SK-N-SH treated with all-trans-retinoic acid at 6 μM for 48 hours (cell line): ENCODE measurements around the gene KLK4.
"Not testable (repeated sequence)": the region's sequence is repeated elsewhere in the genome, so short reads cannot be mapped to it uniquely, and the experiment has no call there.

Experiments used
- ATAC-seq: fragments of 200-7000 bp; cut with Tn5 transposase; 3 replicates; pipeline ENCODE4 v1.9.1; 2020; ENCODE audit warnings: mild to moderate bottlenecking, moderate library complexity
- ARNTL ChIP-seq: fragments of 450-650 bp; formaldehyde crosslinking; IDR thresholded peaks from 2 replicates; pipeline ENCODE4 v1.5.0; 2020; ENCODE audit warnings: low read depth, mild to moderate bottlenecking, moderate library complexity, borderline replicate concordance
- BACH2 ChIP-seq: fragments of 250-450 bp; sonication (Bioruptor Pico); IDR thresholded peaks from 2 replicates; pipeline ENCODE4 v1.9.0; 2021; ENCODE audit warnings: mild to moderate bottlenecking, borderline replicate concordance
- CSDC2 ChIP-seq: fragments of 250-450 bp; sonication (Bioruptor Pico); IDR thresholded peaks from 2 replicates; pipeline ENCODE4 v1.5.0; 2020; ENCODE audit warnings: mild to moderate bottlenecking, moderate library complexity
- ESRRG ChIP-seq: fragments of 250-450 bp; sonication (Bioruptor Pico); IDR thresholded peaks from 2 replicates; pipeline ENCODE4 v1.6.1; 2021; ENCODE audit warnings: mild to moderate bottlenecking
- GLIS3 ChIP-seq: fragments of 250-450 bp; sonication (Bioruptor Pico); IDR thresholded peaks from 2 replicates; pipeline ENCODE4 v1.5.0; 2020; ENCODE audit warnings: mild to moderate bottlenecking, moderate library complexity
- ISL1 ChIP-seq: fragments of 250-450 bp; sonication (Bioruptor Pico); IDR thresholded peaks from 2 replicates; pipeline ENCODE4 v2.1.2; 2022; ENCODE audit warnings: mild to moderate bottlenecking, moderate library complexity
- SNAI2 ChIP-seq: fragments of 250-450 bp; sonication (Bioruptor Pico); IDR thresholded peaks from 2 replicates; pipeline ENCODE4 v1.5.0; 2020; ENCODE audit warnings: mild to moderate bottlenecking, moderate library complexity
- TOX ChIP-seq: fragments of 250-450 bp; sonication (Bioruptor Pico); IDR thresholded peaks from 2 replicates; pipeline ENCODE4 v1.8.0; 2021; ENCODE audit warnings: mild to moderate bottlenecking, moderate library complexity, borderline replicate concordance
- ZC3H10 ChIP-seq: fragments of 250-450 bp; sonication (Bioruptor Pico); IDR thresholded peaks from 2 replicates; pipeline ENCODE4 v1.5.1; 2021; ENCODE audit warnings: mild to moderate bottlenecking, moderate library complexity
- ZFP30 ChIP-seq: fragments of 450-650 bp; formaldehyde crosslinking; IDR thresholded peaks from 2 replicates; pipeline ENCODE4 v1.5.0; 2022; ENCODE audit warnings: mild to moderate bottlenecking, moderate library complexity
- ZNF70 ChIP-seq: fragments of 450-650 bp; formaldehyde crosslinking; IDR thresholded peaks from 2 replicates; pipeline ENCODE4 v1.5.0; 2020; ENCODE audit warnings: mild to moderate bottlenecking, moderate library complexity
- ZNF8 ChIP-seq: fragments of 450-650 bp; formaldehyde crosslinking; IDR thresholded peaks from 2 replicates; pipeline ENCODE4 v1.5.0; 2020; ENCODE audit warnings: mild to moderate bottlenecking, moderate library complexity
- TF ChIP-seq, protein P1 (sequence below): fragments of 250-450 bp; sonication (Bioruptor Pico); IDR thresholded peaks from 2 replicates; pipeline ENCODE4 v1.5.0; 2020; ENCODE audit warnings: mild to moderate bottlenecking, moderate library complexity
- TF ChIP-seq, protein P2 (sequence below): fragments of 250-450 bp; sonication (Bioruptor Pico); IDR thresholded peaks from 2 replicates; pipeline ENCODE4 v1.5.1; 2021; ENCODE audit warnings: mild to moderate bottlenecking, moderate library complexity
- TF ChIP-seq, protein P3 (sequence below): fragments of 250-450 bp; sonication (Bioruptor Pico); IDR thresholded peaks from 2 replicates; pipeline ENCODE4 v1.8.0; 2021; ENCODE audit warnings: low read depth, mild to moderate bottlenecking, moderate library complexity, borderline replicate concordance
- TF ChIP-seq, protein P4 (sequence below): fragments of 250-450 bp; sonication (Bioruptor Pico); IDR thresholded peaks from 2 replicates; pipeline ENCODE4 v1.8.0; 2020; ENCODE audit warnings: mild to moderate bottlenecking, moderate library complexity, borderline replicate concordance

The KLK4 gene

DNA sequence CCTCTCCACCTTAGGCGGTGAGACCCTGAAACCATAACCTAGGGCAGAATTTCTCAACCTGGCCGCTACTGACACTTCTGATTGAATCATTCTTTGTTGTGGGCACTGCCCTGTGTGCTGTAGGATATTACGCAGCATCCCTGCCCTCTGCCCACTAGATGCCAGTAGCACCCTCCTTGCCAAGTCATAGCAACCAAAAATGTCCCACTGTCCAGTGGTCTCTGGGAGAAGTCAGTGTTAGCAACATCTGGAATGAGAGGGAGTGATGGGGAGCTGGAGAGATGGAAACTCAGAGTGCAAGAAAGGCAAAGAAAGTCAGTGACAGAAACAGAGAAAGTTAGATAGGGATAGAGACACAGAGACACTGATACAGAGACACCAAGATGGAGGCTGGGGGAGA, 13.6 kb downstream of the KLK4 start:
- no peak for TF ChIP-seq CSDC2 (CRISPR knock-in tag)
- TF ChIP-seq ESRRG (CRISPR knock-in tag), result no peak
- no peak for TF ChIP-seq BACH2
- no peak for TF ChIP-seq ZNF70 (CRISPR knock-in tag)
- TF ChIP-seq ZNF8 (CRISPR knock-in tag), result no peak
- no peak for TF ChIP-seq ISL1 (CRISPR knock-in tag)
- TF ChIP-seq, protein P1, sequence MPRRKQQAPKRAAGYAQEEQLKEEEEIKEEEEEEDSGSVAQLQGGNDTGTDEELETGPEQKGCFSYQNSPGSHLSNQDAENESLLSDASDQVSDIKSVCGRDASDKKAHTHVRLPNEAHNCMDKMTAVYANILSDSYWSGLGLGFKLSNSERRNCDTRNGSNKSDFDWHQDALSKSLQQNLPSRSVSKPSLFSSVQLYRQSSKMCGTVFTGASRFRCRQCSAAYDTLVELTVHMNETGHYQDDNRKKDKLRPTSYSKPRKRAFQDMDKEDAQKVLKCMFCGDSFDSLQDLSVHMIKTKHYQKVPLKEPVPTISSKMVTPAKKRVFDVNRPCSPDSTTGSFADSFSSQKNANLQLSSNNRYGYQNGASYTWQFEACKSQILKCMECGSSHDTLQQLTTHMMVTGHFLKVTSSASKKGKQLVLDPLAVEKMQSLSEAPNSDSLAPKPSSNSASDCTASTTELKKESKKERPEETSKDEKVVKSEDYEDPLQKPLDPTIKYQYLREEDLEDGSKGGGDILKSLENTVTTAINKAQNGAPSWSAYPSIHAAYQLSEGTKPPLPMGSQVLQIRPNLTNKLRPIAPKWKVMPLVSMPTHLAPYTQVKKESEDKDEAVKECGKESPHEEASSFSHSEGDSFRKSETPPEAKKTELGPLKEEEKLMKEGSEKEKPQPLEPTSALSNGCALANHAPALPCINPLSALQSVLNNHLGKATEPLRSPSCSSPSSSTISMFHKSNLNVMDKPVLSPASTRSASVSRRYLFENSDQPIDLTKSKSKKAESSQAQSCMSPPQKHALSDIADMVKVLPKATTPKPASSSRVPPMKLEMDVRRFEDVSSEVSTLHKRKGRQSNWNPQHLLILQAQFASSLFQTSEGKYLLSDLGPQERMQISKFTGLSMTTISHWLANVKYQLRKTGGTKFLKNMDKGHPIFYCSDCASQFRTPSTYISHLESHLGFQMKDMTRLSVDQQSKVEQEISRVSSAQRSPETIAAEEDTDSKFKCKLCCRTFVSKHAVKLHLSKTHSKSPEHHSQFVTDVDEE (CRISPR knock-in tag), result no peak
- TF ChIP-seq SNAI2, result no peak
- TF ChIP-seq ZFP30, result no peak
- TF ChIP-seq GLIS3 (CRISPR knock-in tag), result no peak
- TF ChIP-seq, protein P2, sequence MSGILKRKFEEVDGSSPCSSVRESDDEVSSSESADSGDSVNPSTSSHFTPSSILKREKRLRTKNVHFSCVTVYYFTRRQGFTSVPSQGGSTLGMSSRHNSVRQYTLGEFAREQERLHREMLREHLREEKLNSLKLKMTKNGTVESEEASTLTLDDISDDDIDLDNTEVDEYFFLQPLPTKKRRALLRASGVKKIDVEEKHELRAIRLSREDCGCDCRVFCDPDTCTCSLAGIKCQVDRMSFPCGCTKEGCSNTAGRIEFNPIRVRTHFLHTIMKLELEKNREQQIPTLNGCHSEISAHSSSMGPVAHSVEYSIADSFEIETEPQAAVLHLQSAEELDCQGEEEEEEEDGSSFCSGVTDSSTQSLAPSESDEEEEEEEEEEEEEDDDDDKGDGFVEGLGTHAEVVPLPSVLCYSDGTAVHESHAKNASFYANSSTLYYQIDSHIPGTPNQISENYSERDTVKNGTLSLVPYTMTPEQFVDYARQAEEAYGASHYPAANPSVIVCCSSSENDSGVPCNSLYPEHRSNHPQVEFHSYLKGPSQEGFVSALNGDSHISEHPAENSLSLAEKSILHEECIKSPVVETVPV (CRISPR knock-in tag), result no peak
- ATAC-seq, result no peak

DNA sequence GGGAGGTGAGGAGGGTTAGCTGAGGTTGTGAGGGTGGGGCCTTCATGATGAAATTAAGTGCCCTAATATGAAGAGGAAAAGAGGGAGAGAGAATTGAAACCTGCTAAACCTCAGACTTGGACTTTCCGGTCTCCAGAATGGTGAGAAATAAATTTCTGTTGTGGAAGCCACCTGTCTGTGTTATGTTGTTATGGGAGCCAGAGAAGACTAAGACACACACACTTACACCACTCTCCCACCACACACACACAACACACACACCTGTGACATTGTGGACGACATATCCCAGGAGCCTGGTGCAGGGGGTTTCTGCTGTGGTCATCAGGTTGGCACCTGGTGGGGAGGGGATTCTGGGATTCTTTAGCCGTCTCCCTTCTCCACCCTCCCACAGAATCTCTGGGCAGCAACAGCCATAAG, 14.0 kb downstream of the KLK4 start:
- TF ChIP-seq, protein P3, sequence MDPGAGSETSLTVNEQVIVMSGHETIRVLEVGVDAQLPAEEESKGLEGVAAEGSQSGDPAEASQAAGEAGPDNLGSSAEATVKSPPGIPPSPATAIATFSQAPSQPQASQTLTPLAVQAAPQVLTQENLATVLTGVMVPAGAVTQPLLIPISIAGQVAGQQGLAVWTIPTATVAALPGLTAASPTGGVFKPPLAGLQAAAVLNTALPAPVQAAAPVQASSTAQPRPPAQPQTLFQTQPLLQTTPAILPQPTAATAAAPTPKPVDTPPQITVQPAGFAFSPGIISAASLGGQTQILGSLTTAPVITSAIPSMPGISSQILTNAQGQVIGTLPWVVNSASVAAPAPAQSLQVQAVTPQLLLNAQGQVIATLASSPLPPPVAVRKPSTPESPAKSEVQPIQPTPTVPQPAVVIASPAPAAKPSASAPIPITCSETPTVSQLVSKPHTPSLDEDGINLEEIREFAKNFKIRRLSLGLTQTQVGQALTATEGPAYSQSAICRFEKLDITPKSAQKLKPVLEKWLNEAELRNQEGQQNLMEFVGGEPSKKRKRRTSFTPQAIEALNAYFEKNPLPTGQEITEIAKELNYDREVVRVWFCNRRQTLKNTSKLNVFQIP (CRISPR knock-in tag), result no peak
- no peak for TF ChIP-seq ISL1 (CRISPR knock-in tag)
- TF ChIP-seq, all 23 proteins: peak for 0
- ATAC-seq, result no peak

DNA sequence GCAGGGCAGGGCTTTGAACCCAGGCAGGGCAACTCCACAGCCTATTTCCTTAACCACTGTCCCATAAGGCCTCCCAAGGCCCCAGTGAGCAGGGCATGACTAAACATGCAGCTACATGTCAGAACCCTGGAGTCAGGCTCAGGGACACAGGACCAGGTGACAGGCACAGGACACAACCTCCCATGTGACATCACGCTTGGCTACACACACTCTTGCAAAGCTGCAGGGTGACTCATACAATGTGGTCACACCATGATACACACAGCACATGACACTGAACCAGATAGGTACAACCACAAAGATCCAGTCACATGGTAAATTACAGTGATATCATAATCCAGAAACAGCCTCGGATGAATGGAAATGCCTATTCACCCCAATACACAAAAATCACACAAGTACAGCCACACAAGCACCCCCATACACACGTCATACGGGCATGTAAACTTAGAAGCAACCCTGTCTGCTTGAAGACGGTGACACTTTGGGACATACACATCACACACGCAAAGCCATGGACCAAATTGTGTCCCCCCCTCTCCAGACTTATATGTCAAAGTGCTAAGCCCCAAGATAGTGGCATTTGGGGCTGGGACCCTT, 14.5 kb downstream of the KLK4 start:
- no peak for ATAC-seq
- TF ChIP-seq ZNF70 (CRISPR knock-in tag) (no peak), ARNTL (no peak), ISL1 (CRISPR knock-in tag) (no peak)
- TF ChIP-seq, protein P1 (CRISPR knock-in tag), result no peak

DNA sequence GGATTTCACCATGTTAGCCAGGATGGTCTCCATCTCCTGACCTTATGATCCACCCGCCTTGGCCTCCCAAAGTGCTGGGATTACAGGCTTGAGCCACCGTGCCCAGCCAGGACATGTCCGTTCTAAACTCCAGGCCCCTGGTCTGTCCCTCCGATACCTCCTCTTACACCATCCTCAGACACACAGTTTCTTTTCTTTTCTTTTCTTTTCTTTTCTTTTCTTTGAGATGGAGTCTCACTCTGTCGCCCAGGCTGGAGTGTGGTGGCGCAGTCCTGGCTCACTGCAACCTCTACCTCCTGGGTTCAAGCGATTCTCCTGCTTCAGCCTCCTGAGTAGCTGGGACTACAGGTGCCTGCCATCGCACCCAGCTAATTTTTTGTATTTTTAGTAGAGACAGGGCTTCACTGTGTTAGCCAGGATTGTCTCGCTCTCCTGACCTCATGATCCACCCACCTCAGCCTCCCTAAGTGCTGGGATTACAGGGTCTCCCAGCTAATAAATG, 15.1 kb downstream of the KLK4 start:
- not testable (repeated sequence) for ATAC-seq

DNA sequence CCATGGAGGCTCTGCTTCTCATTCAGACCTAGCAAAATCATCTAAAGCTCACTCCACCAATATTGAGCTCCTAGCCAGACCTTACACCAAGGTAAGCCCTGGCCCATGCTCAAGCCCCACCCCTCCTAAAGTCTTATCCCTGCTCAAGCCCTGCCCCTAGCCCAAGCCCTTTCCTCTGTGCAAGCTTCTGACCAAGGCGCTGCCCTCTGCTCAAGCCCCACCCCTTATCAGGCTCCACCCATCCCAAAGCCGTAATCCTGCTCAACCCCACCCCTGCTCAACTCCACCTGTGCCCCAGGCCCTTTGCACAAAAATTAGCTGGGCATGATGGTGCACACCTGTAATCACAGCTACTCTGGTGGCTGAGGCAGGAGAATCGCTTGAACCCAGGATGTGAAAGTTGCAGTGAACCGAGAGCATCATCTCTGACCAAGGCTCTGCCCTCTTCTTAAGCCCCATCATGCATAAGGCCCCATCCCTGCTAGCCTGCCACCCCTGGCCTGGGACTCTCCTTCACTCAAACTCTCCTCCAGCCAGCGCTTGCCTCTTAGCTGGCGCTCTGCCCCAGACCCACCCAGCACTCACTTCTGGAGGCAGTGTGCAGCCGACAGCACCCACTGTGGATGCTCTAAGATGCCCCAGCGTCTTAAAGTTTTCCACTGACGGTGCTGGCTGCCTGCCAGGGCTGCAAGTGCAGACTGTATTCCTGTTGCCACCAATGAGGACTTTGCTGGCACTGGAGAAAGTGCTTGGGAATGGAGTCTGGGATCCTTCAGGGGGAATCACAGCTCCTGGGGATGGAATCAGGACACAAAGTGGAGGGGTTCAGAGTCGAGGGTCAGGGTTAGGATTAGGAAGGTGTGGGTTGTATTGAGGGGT, 16.5 kb downstream of the KLK4 start:
- no peak for ATAC-seq
- TF ChIP-seq ZC3H10 (no peak), ZNF70 (CRISPR knock-in tag) (no peak), TOX (no peak), ARNTL (no peak)
- TF ChIP-seq, protein P1 (CRISPR knock-in tag), result no peak
- TF ChIP-seq, protein P4, sequence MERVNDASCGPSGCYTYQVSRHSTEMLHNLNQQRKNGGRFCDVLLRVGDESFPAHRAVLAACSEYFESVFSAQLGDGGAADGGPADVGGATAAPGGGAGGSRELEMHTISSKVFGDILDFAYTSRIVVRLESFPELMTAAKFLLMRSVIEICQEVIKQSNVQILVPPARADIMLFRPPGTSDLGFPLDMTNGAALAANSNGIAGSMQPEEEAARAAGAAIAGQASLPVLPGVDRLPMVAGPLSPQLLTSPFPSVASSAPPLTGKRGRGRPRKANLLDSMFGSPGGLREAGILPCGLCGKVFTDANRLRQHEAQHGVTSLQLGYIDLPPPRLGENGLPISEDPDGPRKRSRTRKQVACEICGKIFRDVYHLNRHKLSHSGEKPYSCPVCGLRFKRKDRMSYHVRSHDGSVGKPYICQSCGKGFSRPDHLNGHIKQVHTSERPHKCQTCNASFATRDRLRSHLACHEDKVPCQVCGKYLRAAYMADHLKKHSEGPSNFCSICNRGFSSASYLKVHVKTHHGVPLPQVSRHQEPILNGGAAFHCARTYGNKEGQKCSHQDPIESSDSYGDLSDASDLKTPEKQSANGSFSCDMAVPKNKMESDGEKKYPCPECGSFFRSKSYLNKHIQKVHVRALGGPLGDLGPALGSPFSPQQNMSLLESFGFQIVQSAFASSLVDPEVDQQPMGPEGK (CRISPR knock-in tag), result no peak
- TF ChIP-seq, protein P3 (CRISPR knock-in tag), result no peak
